H1 (cell line): ENCODE results near the gene MAGI2. TPM values are rescaled to one million over a fixed set of nuclear protein-coding genes. Genes with fewer than 3 reads are reported as not detected.

Source experiments
- CTCF ChIA-PET: fragments of 300-600 bp; sonication (Branson Sonifier 250); formaldehyde crosslinking; loops from one replicate; lab custom pipeline; 2021; ENCODE audit not compliant: partially characterized antibody; lab: Charles Lee
- POLR2A ChIA-PET: fragments of 300-600 bp; sonication (Branson Sonifier 250); formaldehyde crosslinking; loops from one replicate; lab custom pipeline; 2021; ENCODE audit warnings: inconsistent platforms; ENCODE audit not compliant: partially characterized antibody; lab: Charles Lee
- DNase-seq, 2 experiments: peaks; one replicate each; pipeline versions ENCODE4 v3.0.0 to v3.0.0-alpha.2; 2010 to 2022; ENCODE audit warnings: low spot score in 2 of 2, low read depth in 1 of 2, mixed read lengths in 1 of 2
- FAIRE-seq: peaks from 2 replicates; lab custom pipeline; 2011; peaks lifted over from hg19 to GRCh38; lab: Jason Lieb, UNC
- H2AFZ ChIP-seq: 2 replicates; pipeline ENCODE4 v1.8.1; 2012; ENCODE audit warnings: low read length, inconsistent platforms
- H2AK5ac ChIP-seq: 2 replicates; pipeline ENCODE4 v1.6.1; 2013; ENCODE audit warnings: low read depth, low read length
- H2BK120ac ChIP-seq: replicated peaks from 2 replicates; pipeline ENCODE3; 2013; ENCODE audit warnings: low read depth, low read length, inconsistent platforms
- H2BK12ac ChIP-seq: 2 replicates; pipeline ENCODE4 v1.6.1; 2013; ENCODE audit warnings: low read depth, low read length
- H2BK15ac ChIP-seq: 2 replicates; pipeline ENCODE4 v1.6.1; 2013; ENCODE audit warnings: low read length
- H2BK20ac ChIP-seq: 2 replicates; pipeline ENCODE4 v1.6.1; 2013; ENCODE audit warnings: low read length
- H2BK5ac ChIP-seq: 2 replicates; pipeline ENCODE4 v1.6.1; 2013; ENCODE audit warnings: low read depth, low read length
- H3K14ac ChIP-seq: 2 replicates; pipeline ENCODE4 v1.6.1; 2013; ENCODE audit warnings: inconsistent platforms; ENCODE audit not compliant: insufficient read length
- H3K18ac ChIP-seq: 2 replicates; pipeline ENCODE4 v1.6.1; 2013; ENCODE audit warnings: low read length; ENCODE audit errors: extremely low read depth
- H3K23ac ChIP-seq: 2 replicates; pipeline ENCODE4 v1.6.1; 2013; ENCODE audit warnings: inconsistent platforms; ENCODE audit not compliant: insufficient read length
- H3K23me2 ChIP-seq: 2 replicates; pipeline ENCODE4 v1.6.1; 2013; ENCODE audit warnings: low read depth, low read length
- H3K27ac ChIP-seq: 2 replicates; pipeline ENCODE4 v1.6.1; 2011; ENCODE audit warnings: low read depth, low read length, inconsistent platforms
- H3K27me3 ChIP-seq, 4 experiments: replicated peaks in 1 of 4; 1 replicate in 1 of 4; 2 replicates in 3 of 4; pipeline versions ENCODE4 v1.6.1 to v1.8.1; 2011 to 2013; ENCODE audit warnings: low read length in 3 of 4, mild to moderate bottlenecking in 3 of 4, inconsistent platforms in 2 of 4, mixed read lengths in 2 of 4, moderate library complexity in 1 of 4; ENCODE audit not compliant: control insufficient read depth in 3 of 4, insufficient read depth in 3 of 4; ENCODE audit errors: extremely low read depth in 1 of 4
- H3K36me3 ChIP-seq, 4 experiments: 2 replicates each; pipeline versions ENCODE4 v1.6.1 to v1.8.1; 2011 to 2013; ENCODE audit warnings: mild to moderate bottlenecking in 4 of 4, low read length in 3 of 4, moderate library complexity in 2 of 4, control low read depth in 1 of 4, inconsistent platforms in 1 of 4; ENCODE audit not compliant: insufficient read depth in 4 of 4, control insufficient read depth in 2 of 4
- H3K4ac ChIP-seq: replicated peaks from 2 replicates; pipeline ENCODE3; 2013; ENCODE audit warnings: low read length, low read depth, mixed read lengths, inconsistent platforms; ENCODE audit not compliant: insufficient read length
- H3K4me1 ChIP-seq, 4 experiments: replicated peaks in 1 of 4; 1 replicate in 1 of 4; 2 replicates in 3 of 4; pipeline versions ENCODE4 v1.6.1 to v1.8.1; 2011 to 2013; ENCODE audit warnings: low read length in 3 of 4, inconsistent platforms in 2 of 4, mixed read lengths in 1 of 4; ENCODE audit not compliant: insufficient read depth in 4 of 4, control insufficient read depth in 3 of 4
- H3K4me2 ChIP-seq, 2 experiments: 2 replicates each; pipeline versions ENCODE4 v1.6.1 to v1.8.1; 2011 to 2013; ENCODE audit warnings: low read depth in 2 of 2, low read length in 2 of 2, control low read depth in 1 of 2, inconsistent platforms in 1 of 2, mild to moderate bottlenecking in 1 of 2; ENCODE audit not compliant: insufficient read depth in 1 of 2
- H3K4me3 ChIP-seq, 4 experiments: fragments of 200-600, 300-600 bp in 1 of 4; sonication (generic), shearing (Covaris generic), sonication (Bioruptor Twin) in 1 of 4; 2 replicates each; pipeline versions ENCODE4 v1.5.1 to v1.8.1; 2011 to 2016; ENCODE audit warnings: low read length in 4 of 4, low read depth in 3 of 4, control low read depth in 2 of 4, inconsistent platforms in 2 of 4, mild to moderate bottlenecking in 2 of 4, mixed read lengths in 1 of 4, moderate library complexity in 1 of 4; ENCODE audit not compliant: insufficient read depth in 2 of 4; ENCODE audit errors: extremely low read depth in 1 of 4
- H3K56ac ChIP-seq: replicated peaks from 2 replicates; pipeline ENCODE3; 2013; ENCODE audit warnings: low read depth, mild to moderate bottlenecking, mixed read lengths, low read length, inconsistent platforms; ENCODE audit not compliant: insufficient read length
- H3K79me1 ChIP-seq: 2 replicates; pipeline ENCODE4 v1.6.1; 2013; ENCODE audit warnings: low read depth, low read length, control low read depth
- H3K79me2 ChIP-seq, 2 experiments: 2 replicates each; pipeline versions ENCODE4 v1.6.1 to v1.8.1; 2012 to 2013; ENCODE audit warnings: low read length in 2 of 2, mild to moderate bottlenecking in 2 of 2, inconsistent platforms in 1 of 2; ENCODE audit not compliant: insufficient read depth in 2 of 2, control insufficient read depth in 1 of 2
- H3K9ac ChIP-seq, 4 experiments: replicated peaks in 1 of 4; 1 replicate in 1 of 4; 2 replicates in 3 of 4; pipeline versions ENCODE4 v1.6.1 to v1.8.1; 2011 to 2013; ENCODE audit warnings: low read depth in 3 of 4, low read length in 3 of 4, control low read depth in 2 of 4, mild to moderate bottlenecking in 2 of 4, moderate library complexity in 2 of 4, inconsistent platforms in 1 of 4; ENCODE audit errors: extremely low read depth in 1 of 4
- H3K9me3 ChIP-seq, 2 experiments: 2 replicates each; pipeline versions ENCODE4 v1.6.1 to v1.8.1; 2012 to 2013; ENCODE audit warnings: mild to moderate bottlenecking in 2 of 2, moderate library complexity in 2 of 2, control low read depth in 1 of 2, inconsistent platforms in 1 of 2, low read depth in 1 of 2, low read length in 1 of 2, mixed read lengths in 1 of 2; ENCODE audit not compliant: insufficient read depth in 2 of 2
- H4K20me1 ChIP-seq, 2 experiments: replicated peaks in 1 of 2; 2 replicates each; pipeline versions ENCODE3 to v1.8.1; 2011 to 2013; ENCODE audit warnings: inconsistent platforms in 2 of 2, low read length in 2 of 2, mild to moderate bottlenecking in 1 of 2; ENCODE audit not compliant: insufficient read depth in 2 of 2, control insufficient read depth in 1 of 2
- H4K5ac ChIP-seq: 2 replicates; pipeline ENCODE4 v1.6.1; 2013; ENCODE audit warnings: low read length, low read depth, mixed read lengths, inconsistent platforms; ENCODE audit not compliant: insufficient read length
- H4K8ac ChIP-seq: 2 replicates; pipeline ENCODE4 v1.8.0; 2013; ENCODE audit warnings: mild to moderate bottlenecking, moderate library complexity, low read length, inconsistent platforms; ENCODE audit not compliant: insufficient read depth; ENCODE audit errors: extremely low read depth
- H4K91ac ChIP-seq: replicated peaks from 2 replicates; pipeline ENCODE3; 2013; ENCODE audit warnings: low read length, mixed read lengths, inconsistent platforms; ENCODE audit not compliant: insufficient read length
- HDAC6 ChIP-seq: IDR thresholded peaks from one replicate; pipeline ENCODE4 v1.7.1; 2012; ENCODE audit warnings: low read depth, mild to moderate bottlenecking, inconsistent platforms, low read length, moderate library complexity
- JUN ChIP-seq: IDR thresholded peaks from 2 replicates; pipeline ENCODE4 v1.6.1; 2011; ENCODE audit warnings: low read depth, mild to moderate bottlenecking, improper control_type of control experiment, low read length
- POLR2AphosphoS5 ChIP-seq: IDR thresholded peaks from 2 replicates; pipeline ENCODE4 v1.6.1; 2011; ENCODE audit warnings: low read depth, low read length
- RBBP5 ChIP-seq: IDR thresholded peaks from 2 replicates; pipeline ENCODE4 v1.7.1; 2012; ENCODE audit warnings: low read depth, mild to moderate bottlenecking, inconsistent platforms, low read length, moderate library complexity, borderline replicate concordance
- SAP30 ChIP-seq: fragments of 300-600 bp; sonication (generic); IDR thresholded peaks from 2 replicates; pipeline ENCODE4 v1.7.1; 2012; ENCODE audit warnings: low read length, moderate library complexity, mild to moderate bottlenecking, inconsistent platforms; ENCODE audit not compliant: insufficient read depth, insufficient replicate concordance
- SP4 ChIP-seq: IDR thresholded peaks from 2 replicates; pipeline ENCODE4 v1.6.1; 2012; ENCODE audit warnings: low read length, inconsistent platforms
- WGBS, 2 experiments: shearing (Covaris generic) in 1 of 2; methylation state at CpG; one replicate each; pipeline versions ENCODE4 v1.1.6 to v1.1.7; 2013 to 2015; ENCODE audit warnings: low lambda C conversion rate in 2 of 2, mixed read lengths in 2 of 2, inconsistent platforms in 1 of 2, low coverage in 1 of 2, missing lambda C conversion rate in 1 of 2; ENCODE audit not compliant: insufficient replicate concordance in 2 of 2, insufficient coverage in 1 of 2, insufficient read length in 1 of 2; ENCODE audit errors: extremely low coverage in 1 of 2, missing lambda C conversion rate in 1 of 2; 5-methylcytosine and 5-hydroxymethylcytosine counted together
- polyA plus RNA-seq, 7 experiments: library from polyadenylated mRNA; depleted of rRNA in 3 of 7; stranded (reverse) in 5 of 7; unstranded in 2 of 7; fragments of >200 nt in 5 of 7; fragments of 200-250 nt in 2 of 7; gene quantifications; 1 replicate in 5 of 7; 2 replicates in 1 of 7; 4 replicates in 1 of 7; pipeline versions ENCODE4 v1.2.1 to v1.2.3, GENCODE V29; 2011 to 2013; ENCODE audit warnings: missing spikeins in 2 of 7, mixed read lengths in 2 of 7
- total RNA-seq: library from RNA; stranded (reverse); fragmentation: NEBNext Ultra II Directional; extraction: Animal tissue kit (Norgen Biotek cat#: 25700); gene quantifications from 2 replicates; pipeline ENCODE4 v1.2.1, GENCODE V29; 2021

Gene MAGI2
- total and polyA plus RNA-seq, 2 of the 8 experiments (the other 6 are each of a cell fraction or from before 2014, with no cell fraction given): 6.0 to 27.3 TPM

DNA sequence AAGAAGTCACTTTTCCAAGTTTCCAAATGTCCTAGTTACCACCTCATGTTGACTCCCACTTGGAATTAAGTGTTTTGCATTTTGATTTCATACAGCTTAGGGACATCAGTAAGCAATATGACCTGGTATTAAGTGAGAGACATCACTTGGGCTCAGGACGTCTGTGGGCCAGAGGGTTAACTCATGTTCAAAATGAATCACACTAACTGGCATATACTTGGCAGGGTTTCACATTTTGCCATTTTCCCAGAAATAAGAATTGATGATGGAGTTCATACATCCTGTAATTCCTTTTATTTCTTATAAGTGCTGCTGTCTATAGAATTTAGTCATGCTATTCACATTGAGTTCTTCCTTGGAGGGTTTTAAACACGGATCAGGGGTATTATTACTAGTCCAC lies 1138.3 kb downstream of the MAGI2 start:
- POLR2A ChIA-PET: no interaction called here

More for the DNA sequence above, 1138.3 kb downstream of the MAGI2 start:
- CTCF ChIA-PET: no interaction called here
- Histone ChIP-seq H2BK20ac (no peak overlapping the region), H2BK15ac (no peak overlapping the region), H3K4me1 (no peaks in the 10 kb centered on the region), H4K8ac (no peak overlapping the region), H2BK12ac (no peak overlapping the region), H2AFZ (no peak overlapping the region), H3K79me2 (no peaks in the 10 kb centered on the region), H3K27ac (no peak overlapping the region), H3K14ac (no peak overlapping the region), H4K20me1 (no peaks in the 10 kb centered on the region), H4K91ac (no peak overlapping the region), H3K27me3 (no peaks in the 10 kb centered on the region), H3K23ac (no peak overlapping the region), H2BK5ac (no peak overlapping the region), H2BK120ac (no peak overlapping the region), H3K4me3 (no peak overlapping the region), H4K5ac (no peak overlapping the region), H3K36me3 (no peaks in the 10 kb centered on the region), H2AK5ac (no peak overlapping the region), H3K9me3 (no peaks in the 10 kb centered on the region), H3K4me2 (no peak overlapping the region), H3K4ac (no peak overlapping the region), H3K79me1 (no peaks in the 10 kb centered on the region), H3K9ac (no peak overlapping the region), H3K56ac (no peak overlapping the region), H3K18ac (no peak overlapping the region), H3K23me2 (no peaks in the 10 kb centered on the region)
- FAIRE-seq (no peak), DNase-seq (no peak)
- WGBS, 2 experiments: 85% methylated on average over 2 of the region's 2 CpGs; no CpG with 5 or more reads in 1 of the 2 experiments
- TF ChIP-seq SP4 (no peak), POLR2AphosphoS5 (no peak), SAP30 (no peak), RBBP5 (no peak), HDAC6 (no peak), JUN (no peak)
